GM23338 (cell line): ENCODE data around the gene NKX6-1. TPM values are rescaled to one million over a fixed set of nuclear protein-coding genes. Genes with fewer than 3 reads are reported as not detected.

Experiments
- ATAC-seq: fragments of 200-7000 bp; cut with Tn5 transposase; 3 replicates; pipeline ENCODE4 v1.9.1; 2020
- DNase-seq: peaks from one replicate; pipeline ENCODE4 v3.0.0-alpha.2; 2015; ENCODE audit warnings: low spot score
- H2AFZ ChIP-seq: fragments of 200-600 bp; sonication (generic); 2 replicates; pipeline ENCODE4 v1.8.0; 2016; ENCODE audit warnings: antibody characterized with exemption, mild to moderate bottlenecking, moderate library complexity
- H3F3A ChIP-seq: fragments of 200-600 bp; sonication (generic); replicated peaks from 2 replicates; pipeline ENCODE4 v1.8.0; 2017; ENCODE audit warnings: antibody characterized with exemption, mixed run types, low read depth
- H3K27ac ChIP-seq: fragments of 200-600 bp; sonication (generic); 2 replicates; pipeline ENCODE4 v1.6.1; 2016; ENCODE audit warnings: low read depth
- H3K27me3 ChIP-seq: fragments of 200-600 bp; sonication (generic); 2 replicates; pipeline ENCODE4 v1.8.0; 2016; ENCODE audit warnings: mild to moderate bottlenecking, mixed run types, moderate library complexity; ENCODE audit not compliant: insufficient read depth
- H3K36me3 ChIP-seq: fragments of 200-600 bp; sonication (generic); 2 replicates; pipeline ENCODE4 v1.8.0; 2016; ENCODE audit warnings: mild to moderate bottlenecking; ENCODE audit not compliant: insufficient read depth
- H3K4me1 ChIP-seq: fragments of 200-600 bp; sonication (generic); 2 replicates; pipeline ENCODE4 v1.8.0; 2016; ENCODE audit warnings: mild to moderate bottlenecking, moderate library complexity; ENCODE audit not compliant: insufficient read depth
- H3K4me2 ChIP-seq: fragments of 200-600 bp; sonication (generic); 2 replicates; pipeline ENCODE4 v1.7.1; 2017; ENCODE audit warnings: mixed run types
- H3K4me3 ChIP-seq: fragments of 200-600 bp; sonication (generic); 2 replicates; pipeline ENCODE4 v1.6.1; 2016; ENCODE audit warnings: mixed run types
- H3K79me2 ChIP-seq: fragments of 200-600 bp; sonication (generic); replicated peaks from 2 replicates; pipeline ENCODE4 v1.8.0; 2017; ENCODE audit warnings: mild to moderate bottlenecking; ENCODE audit not compliant: insufficient read depth
- H3K9me2 ChIP-seq: fragments of 200-600 bp; sonication (generic); 2 replicates; pipeline ENCODE4 v1.8.0; 2017; ENCODE audit not compliant: insufficient read depth
- H4K20me1 ChIP-seq: fragments of 200-600 bp; sonication (generic); replicated peaks from 2 replicates; pipeline ENCODE4 v1.8.0; 2017; ENCODE audit warnings: mild to moderate bottlenecking; ENCODE audit not compliant: insufficient read depth
- H3K27ac Mint-ChIP-seq: 2 replicates; pipeline ENCODE4 v1.8.0; 2020; ENCODE audit warnings: inconsistent platforms, mild to moderate bottlenecking, moderate library complexity, mixed read lengths
- H3K27me3 Mint-ChIP-seq: 3 replicates; pipeline ENCODE4 v1.8.0; 2022; ENCODE audit warnings: low read depth, mild to moderate bottlenecking, moderate library complexity, mixed read lengths, inconsistent platforms; ENCODE audit not compliant: insufficient read depth, poor library complexity
- H3K36me3 Mint-ChIP-seq: 3 replicates; pipeline ENCODE4 v1.8.0; 2021; ENCODE audit warnings: low read depth, mild to moderate bottlenecking, inconsistent platforms, moderate library complexity, mixed read lengths
- H3K4me1 Mint-ChIP-seq: 3 replicates; pipeline ENCODE4 v1.8.0; 2020; ENCODE audit warnings: mild to moderate bottlenecking, inconsistent platforms, mixed read lengths
- H3K4me3 Mint-ChIP-seq: 3 replicates; pipeline ENCODE4 v1.8.0; 2021; ENCODE audit warnings: moderate library complexity, mild to moderate bottlenecking, inconsistent platforms, mixed read lengths
- H3K9me3 Mint-ChIP-seq: 3 replicates; pipeline ENCODE4 v1.8.0; 2020; ENCODE audit warnings: moderate library complexity, mild to moderate bottlenecking, inconsistent platforms, mixed read lengths
- CTCF ChIP-seq, 2 experiments: fragments of 200-600 bp in 1 of 2; sonication (generic) in 1 of 2; conservative IDR thresholded peaks; 2 replicates each; pipeline versions ENCODE4 v1.5.1 to v1.6.1; 2016 to 2017; ENCODE audit warnings: antibody characterized with exemption in 2 of 2, low read depth in 2 of 2, mild to moderate bottlenecking in 2 of 2, moderate library complexity in 1 of 2
- ETS1 ChIP-seq: IDR thresholded peaks from 2 replicates; pipeline ENCODE4 v1.6.1; 2016; ENCODE audit warnings: antibody characterized with exemption
- EZH2 ChIP-seq: fragments of 200-600 bp; sonication (generic); IDR thresholded peaks from one replicate; pipeline ENCODE4 v1.8.0; 2017; ENCODE audit warnings: antibody characterized with exemption, mild to moderate bottlenecking, low read depth; ENCODE audit not compliant: unreplicated experiment
- EZH2phosphoT487 ChIP-seq: fragments of 200-600 bp; sonication (generic); IDR thresholded peaks from one replicate; pipeline ENCODE4 v1.8.1; 2018; ENCODE audit warnings: antibody characterized with exemption; ENCODE audit not compliant: unreplicated experiment
- JUNB ChIP-seq: IDR thresholded peaks from one replicate; pipeline ENCODE4 v1.6.1; 2016; ENCODE audit warnings: antibody characterized with exemption; ENCODE audit not compliant: unreplicated experiment
- NANOG ChIP-seq: IDR thresholded peaks from 2 replicates; pipeline ENCODE4 v1.6.1; 2016; ENCODE audit warnings: antibody characterized with exemption, borderline replicate concordance
- POLR2AphosphoS5 ChIP-seq: IDR thresholded peaks from 2 replicates; pipeline ENCODE4 v1.6.1; 2016; ENCODE audit warnings: antibody characterized with exemption, low read depth
- REST ChIP-seq: IDR thresholded peaks from one replicate; pipeline ENCODE4 v1.6.1; 2018; ENCODE audit warnings: antibody characterized with exemption; ENCODE audit not compliant: unreplicated experiment
- STAT1 ChIP-seq: IDR thresholded peaks from one replicate; pipeline ENCODE4 v1.6.1; 2016; ENCODE audit warnings: antibody characterized with exemption; ENCODE audit not compliant: unreplicated experiment
- ZNF462 ChIP-seq: fragments of 250-450 bp; sonication (Bioruptor Pico); IDR thresholded peaks from 2 replicates; pipeline ENCODE4 v1.5.0; 2020; ENCODE audit warnings: mild to moderate bottlenecking, moderate library complexity
- polyA plus RNA-seq: library from polyadenylated mRNA; unstranded; fragments of >200 nt; fragmentation: Nextera tagmentation; extraction: Ambion mirVana; gene quantifications from 2 replicates; pipeline ENCODE4 v1.2.1, GENCODE V29; 2016
- total RNA-seq: library from RNA; depleted of rRNA; stranded (reverse); fragments of >200 nt; shearing (Covaris generic); gene quantifications from 2 replicates; pipeline ENCODE4 v1.2.3, GENCODE V29; 2014

NKX6-1 gene
- total and polyA plus RNA-seq, 2 experiments from 2014 or later: 0.07 TPM; not detected in 1

- Mint-ChIP-seq H3K4me1 (peaks cover 6% of the 10 kb centered on the region; the same call in 2 of the 3 replicates), H3K36me3 (peaks cover 6% of the 10 kb centered on the region; the same call in 1 of the 3 replicates), H3K27ac (no peak overlapping the region), H3K4me3 (no peak overlapping the region), H3K9me3 (peaks cover 9% of the 10 kb centered on the region; the same call in 2 of the 3 replicates), H3K27me3 (peaks cover 1% of the 10 kb centered on the region)
- H3K36me3 ChIP-seq: no peaks in the 10 kb centered on the region
- no peaks in the 10 kb centered on the region for H3K79me2 ChIP-seq
- H4K20me1 ChIP-seq: no peaks in the 10 kb centered on the region
- H2AFZ ChIP-seq: no peak overlapping the region
- no peak overlapping the region for H3K4me3 ChIP-seq
- ATAC-seq (no peak), DNase-seq (no peak)
- TF ChIP-seq STAT1 (no peak), ETS1 (no peak), NANOG (no peak), POLR2AphosphoS5 (no peak), EZH2phosphoT487 (no peak), JUNB (no peak)
- no peak overlapping the region for H3K27ac ChIP-seq
- H3K4me1 ChIP-seq: no peaks in the 10 kb centered on the region
- no peaks in the 10 kb centered on the region for H3K27me3 ChIP-seq
- no peaks in the 10 kb centered on the region for H3K9me2 ChIP-seq
- H3F3A ChIP-seq: no peaks in the 10 kb centered on the region
- H3K4me2 ChIP-seq: no peak overlapping the region
Observed at GRCh38 chr4:84535901-84536300, 36.8 kb upstream of the NKX6-1 start.

- DNase-seq (no peak), ATAC-seq (peak; percentile 54; the same call in 2 of the 3 replicates)
- Histone ChIP-seq H3F3A (no peaks in the 10 kb centered on the region), H4K20me1 (no peaks in the 10 kb centered on the region), H3K79me2 (no peaks in the 10 kb centered on the region), H3K4me3 (no peak overlapping the region), H3K27ac (no peak overlapping the region), H3K36me3 (no peaks in the 10 kb centered on the region), H3K27me3 (no peaks in the 10 kb centered on the region), H3K4me2 (no peak overlapping the region), H3K4me1 (no peaks in the 10 kb centered on the region), H2AFZ (no peak overlapping the region), H3K9me2 (no peaks in the 10 kb centered on the region)
- Mint-ChIP-seq H3K27me3 (no peaks in the 10 kb centered on the region), H3K4me1 (peaks cover 8% of the 10 kb centered on the region), H3K27ac (no peak overlapping the region), H3K36me3 (peaks cover 6% of the 10 kb centered on the region; the same call in 1 of the 3 replicates), H3K4me3 (no peak overlapping the region), H3K9me3 (peaks cover 9% of the 10 kb centered on the region; the same call in 2 of the 3 replicates)
- TF ChIP-seq CTCF (conservative IDR thresholded peaks at IDR 0.05; ENCODE audit: low read depth in 2 of 2) (no peak), REST (no peak), EZH2 (no peak), EZH2phosphoT487 (no peak), ZNF462 (no peak), JUNB (no peak)
Observed at GRCh38 chr4:84531689-84532088, 32.6 kb upstream of the NKX6-1 start.
